DOHH2 (cell line): ENCODE data around the gene MRPL55.

Experiments used
- EZH2phosphoT487 ChIP-seq: fragments of 200-600 bp; sonication (generic); IDR thresholded peaks from 2 replicates; pipeline ENCODE4 v1.6.1; 2017; ENCODE audit warnings: borderline replicate concordance, mild to moderate bottlenecking, antibody characterized with exemption, low read length, moderate library complexity, mixed read lengths
- TF ChIP-seq, protein P1 (sequence below): fragments of 200-600 bp; sonication (generic); IDR thresholded peaks from one replicate; pipeline ENCODE4 v1.5.1; 2014; ENCODE audit warnings: antibody characterized with exemption, mild to moderate bottlenecking, low read depth, low read length; ENCODE audit not compliant: poor library complexity, severe bottlenecking

DNA sequence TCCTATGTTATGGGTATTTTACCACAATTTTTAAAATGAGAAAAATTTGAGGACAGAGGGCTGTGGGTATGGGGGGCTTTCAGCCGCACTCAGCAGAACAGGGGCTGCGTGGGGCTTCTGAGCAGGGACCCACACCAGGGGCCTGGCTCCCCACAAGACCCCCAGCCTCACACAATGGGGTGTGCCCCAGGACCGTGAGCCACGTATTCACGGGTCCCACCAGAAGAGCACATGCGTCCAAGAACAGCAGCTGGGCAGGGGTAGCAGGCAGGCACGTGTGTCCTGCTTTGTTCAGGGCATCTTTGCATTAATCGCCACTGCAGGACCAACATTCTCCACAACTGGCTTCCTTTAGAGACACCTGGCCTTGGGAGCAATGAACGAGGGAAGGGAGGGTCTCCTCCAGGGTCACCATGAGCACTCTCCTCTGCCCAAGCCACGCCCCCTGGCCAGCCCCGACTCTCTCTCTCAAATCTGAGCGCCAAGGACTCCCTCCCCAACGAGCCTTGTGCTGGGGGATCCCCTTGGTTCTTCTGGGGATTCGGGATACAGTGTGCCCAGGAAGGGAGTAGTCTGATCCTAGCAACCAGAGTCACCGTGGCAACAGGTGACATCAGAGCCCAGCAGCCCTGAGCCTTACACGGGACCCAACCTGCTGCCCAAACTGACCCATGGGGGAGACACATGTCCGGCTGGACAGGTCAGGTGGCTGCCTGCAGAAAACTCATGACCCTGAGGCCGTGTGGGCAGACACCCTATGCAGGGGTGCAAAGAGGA is 34.0 kb downstream of the MRPL55 start:
- TF ChIP-seq, protein P1, sequence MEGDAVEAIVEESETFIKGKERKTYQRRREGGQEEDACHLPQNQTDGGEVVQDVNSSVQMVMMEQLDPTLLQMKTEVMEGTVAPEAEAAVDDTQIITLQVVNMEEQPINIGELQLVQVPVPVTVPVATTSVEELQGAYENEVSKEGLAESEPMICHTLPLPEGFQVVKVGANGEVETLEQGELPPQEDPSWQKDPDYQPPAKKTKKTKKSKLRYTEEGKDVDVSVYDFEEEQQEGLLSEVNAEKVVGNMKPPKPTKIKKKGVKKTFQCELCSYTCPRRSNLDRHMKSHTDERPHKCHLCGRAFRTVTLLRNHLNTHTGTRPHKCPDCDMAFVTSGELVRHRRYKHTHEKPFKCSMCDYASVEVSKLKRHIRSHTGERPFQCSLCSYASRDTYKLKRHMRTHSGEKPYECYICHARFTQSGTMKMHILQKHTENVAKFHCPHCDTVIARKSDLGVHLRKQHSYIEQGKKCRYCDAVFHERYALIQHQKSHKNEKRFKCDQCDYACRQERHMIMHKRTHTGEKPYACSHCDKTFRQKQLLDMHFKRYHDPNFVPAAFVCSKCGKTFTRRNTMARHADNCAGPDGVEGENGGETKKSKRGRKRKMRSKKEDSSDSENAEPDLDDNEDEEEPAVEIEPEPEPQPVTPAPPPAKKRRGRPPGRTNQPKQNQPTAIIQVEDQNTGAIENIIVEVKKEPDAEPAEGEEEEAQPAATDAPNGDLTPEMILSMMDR = no peak
- TF ChIP-seq EZH2phosphoT487 = no peak
